ENCODE data around the gene ZDHHC14.

ZDHHC14 gene

GRCh38 chr6:157562997-157563396, 182.0 kb downstream of the ZDHHC14 start:
- Histone ChIP-seq H3K9me2 (replicated peaks; ENCODE audit: insufficient read depth, low read length) (no peaks in the 10 kb centered on the region), H3K4me1 (ENCODE audit: low read length) (peaks cover 72% of the 10 kb centered on the region), H3K4me2 (ENCODE audit: low read depth, low read length) (no peak overlapping the region), H3K4me3 (ENCODE audit: low read length) (no peak overlapping the region), H3F3A (ENCODE audit: insufficient read depth, low read length) (peaks cover 43% of the 10 kb centered on the region), H2AFZ (ENCODE audit: low read length) (no peak overlapping the region), H3K36me3 (replicated peaks; ENCODE audit: insufficient read depth, low read length) (no peaks in the 10 kb centered on the region), H3K27ac (ENCODE audit: low read length) (peak overlapping the region; percentile 100), H3K9ac (ENCODE audit: low read length) (peak overlapping the region; percentile 23; the same call in 1 of the 2 replicates), H3K27me3 (replicated peaks; ENCODE audit: insufficient read depth, low read length) (no peaks in the 10 kb centered on the region), H3K9me3 (replicated peaks; ENCODE audit: insufficient read depth, low read length) (no peaks in the 10 kb centered on the region), H3K79me2 (ENCODE audit: low read length) (no peaks in the 10 kb centered on the region), H4K20me1 (ENCODE audit: insufficient read depth, low read length) (no peaks in the 10 kb centered on the region)
- no peak for DNase-seq
- TF ChIP-seq EZH2phosphoT487 (IDR thresholded peaks at IDR 0.05; ENCODE audit: low read length) (no peak), EZH2 (optimal IDR thresholded peaks at IDR 0.05; ENCODE audit: low read depth, low read length) (no peak), CTCF (IDR thresholded peaks at IDR 0.05; ENCODE audit: low read length) (no peak)

DNA sequence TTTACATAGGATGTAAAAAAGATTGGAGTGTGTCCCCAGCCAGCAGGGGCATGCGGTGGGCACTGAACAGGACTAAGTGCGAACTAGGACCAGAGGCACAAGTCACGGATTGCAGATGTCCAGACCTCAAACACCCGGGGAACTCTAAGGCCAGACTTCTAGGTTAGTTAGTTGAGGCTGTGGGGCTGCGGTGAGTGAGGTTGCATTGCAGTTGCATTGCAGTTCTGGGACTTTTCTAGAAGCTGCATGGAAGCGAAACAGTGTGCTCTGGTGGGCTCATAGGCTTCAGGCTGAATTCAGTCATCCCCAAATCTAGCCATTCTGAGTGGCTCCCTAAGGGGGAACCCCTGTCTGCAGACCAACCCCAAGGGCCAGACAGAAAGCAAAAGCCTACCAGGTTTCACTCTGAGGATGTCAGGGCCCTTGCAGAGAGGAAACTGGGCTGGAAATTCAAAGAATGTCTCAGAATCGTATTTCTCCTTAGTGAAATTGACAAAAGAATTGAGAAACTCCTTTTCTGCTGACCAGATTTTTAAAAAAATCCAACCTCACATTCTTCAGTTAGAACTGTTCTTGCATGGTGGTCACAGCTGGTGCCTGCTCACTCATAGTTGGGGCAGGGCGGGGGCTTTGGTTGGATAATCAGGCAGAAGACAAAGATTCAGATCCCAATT, 182.8 kb downstream of the ZDHHC14 start:
- Histone ChIP-seq H3K4me2 (ENCODE audit: low read depth, low read length) (0 out of 2 replicates have a peak overlapping the region, but pooled peaks have one; percentile 9), H3F3A (ENCODE audit: insufficient read depth, low read length) (peaks cover 40% of the 10 kb centered on the region), H3K9me2 (replicated peaks; ENCODE audit: insufficient read depth, low read length) (no peaks in the 10 kb centered on the region), H3K36me3 (replicated peaks; ENCODE audit: insufficient read depth, low read length) (no peaks in the 10 kb centered on the region), H4K20me1 (ENCODE audit: insufficient read depth, low read length) (no peaks in the 10 kb centered on the region), H3K9ac (ENCODE audit: low read length) (peak overlapping the region; percentile 23), H3K9me3 (replicated peaks; ENCODE audit: insufficient read depth, low read length) (no peaks in the 10 kb centered on the region), H3K4me3 (ENCODE audit: low read length) (no peak overlapping the region), H3K27me3 (replicated peaks; ENCODE audit: insufficient read depth, low read length) (no peaks in the 10 kb centered on the region), H3K27ac (ENCODE audit: low read length) (peak overlapping the region; percentile 100), H2AFZ (ENCODE audit: low read length) (no peak overlapping the region), H3K79me2 (ENCODE audit: low read length) (no peaks in the 10 kb centered on the region), H3K4me1 (ENCODE audit: low read length) (peaks cover 68% of the 10 kb centered on the region)
- TF ChIP-seq EZH2phosphoT487 (IDR thresholded peaks at IDR 0.05; ENCODE audit: low read length) (no peak), EZH2 (optimal IDR thresholded peaks at IDR 0.05; ENCODE audit: low read depth, low read length) (no peak), CTCF (IDR thresholded peaks at IDR 0.05; ENCODE audit: low read length) (no peak)
- peak; percentile 73 for DNase-seq

- no peaks in the 10 kb centered on the region for H3K9me2 ChIP-seq (replicated peaks; ENCODE audit: insufficient read depth, low read length)
- no peaks in the 10 kb centered on the region for H3K27me3 ChIP-seq (replicated peaks; ENCODE audit: insufficient read depth, low read length)
- no peak overlapping the region for H2AFZ ChIP-seq (ENCODE audit: low read length)
- peaks cover 47% of the 10 kb centered on the region for H3K4me1 ChIP-seq (ENCODE audit: low read length)
- 0 out of 2 replicates have a peak, but pooled peaks cover 6% of the 10 kb centered on the region for H3K79me2 ChIP-seq (ENCODE audit: low read length)
- peaks cover 37% of the 10 kb centered on the region for H3F3A ChIP-seq (ENCODE audit: insufficient read depth, low read length)
- no peaks in the 10 kb centered on the region for H4K20me1 ChIP-seq (ENCODE audit: insufficient read depth, low read length)
- H3K9me3 ChIP-seq (replicated peaks; ENCODE audit: insufficient read depth, low read length), result no peaks in the 10 kb centered on the region
- DNase-seq, result no peak
- H3K27ac ChIP-seq (ENCODE audit: low read length), result peak overlapping the region; percentile 99; the same call in 1 of the 2 replicates
- no peak overlapping the region for H3K4me3 ChIP-seq (ENCODE audit: low read length)
- TF ChIP-seq EZH2phosphoT487 (IDR thresholded peaks at IDR 0.05; ENCODE audit: low read length) (no peak), CTCF (IDR thresholded peaks at IDR 0.05; ENCODE audit: low read length) (no peak), EZH2 (optimal IDR thresholded peaks at IDR 0.05; ENCODE audit: low read depth, low read length) (no peak)
- no peaks in the 10 kb centered on the region for H3K36me3 ChIP-seq (replicated peaks; ENCODE audit: insufficient read depth, low read length)
- no peak overlapping the region for H3K4me2 ChIP-seq (ENCODE audit: low read depth, low read length)
- no peak overlapping the region for H3K9ac ChIP-seq (ENCODE audit: low read length)
Observed at GRCh38 chr6:157568702-157569101, 187.7 kb downstream of the ZDHHC14 start.
